NCI-H1930 (cell line): ENCODE results near the gene WIPF1.
"Not testable (repeated sequence)": the region's sequence is repeated elsewhere in the genome, so short reads cannot be mapped to it uniquely, and the experiment has no call there.

Experiments used
- DNase-seq, 2 experiments: peaks; one replicate each; lab custom pipeline; 2025; lab: John Stamatoyannopoulos, UW

Gene WIPF1

GRCh38 chr2:174571669-174572323, 25.8 kb downstream of the WIPF1 start:
- DNase-seq = no peak

- no peak for DNase-seq
Measured at GRCh38 chr2:174570318-174570958, 27.2 kb downstream of the WIPF1 start.

GRCh38 chr2:174569678-174570077, 27.9 kb downstream of the WIPF1 start:
- no peak for DNase-seq

- no peak for DNase-seq
Measured at GRCh38 chr2:174568425-174568824, 29.2 kb downstream of the WIPF1 start.

GRCh38 chr2:174566871-174567270, 30.7 kb downstream of the WIPF1 start:
- DNase-seq = no peak

- DNase-seq = no peak
Measured at GRCh38 chr2:174563530-174564282, 33.9 kb downstream of the WIPF1 start.

- DNase-seq = no peak
Measured at GRCh38 chr2:174561972-174562370, 35.6 kb downstream of the WIPF1 start.

- DNase-seq = no peak
Measured at GRCh38 chr2:174561283-174561971, 36.2 kb downstream of the WIPF1 start.

- no peak for DNase-seq
Measured at GRCh38 chr2:174560737-174561136, 36.9 kb downstream of the WIPF1 start.

GRCh38 chr2:174555998-174556397, 41.6 kb downstream of the WIPF1 start:
- no peak for DNase-seq

- DNase-seq = no peak
Measured at GRCh38 chr2:174554529-174555150, 43.0 kb downstream of the WIPF1 start.

- no peak for DNase-seq
Measured at GRCh38 chr2:174553811-174554493, 43.7 kb downstream of the WIPF1 start.

- DNase-seq = no peak
Measured at GRCh38 chr2:174552880-174553279, 44.7 kb downstream of the WIPF1 start.

- no peak for DNase-seq
Measured at GRCh38 chr2:174551697-174552096, 45.9 kb downstream of the WIPF1 start.

GRCh38 chr2:174548646-174549045, 49.0 kb downstream of the WIPF1 start:
- not testable (repeated sequence) for DNase-seq

- not testable (repeated sequence) for DNase-seq
Measured at GRCh38 chr2:174548021-174548420, 49.6 kb downstream of the WIPF1 start.

- DNase-seq = peak; percentile 25 to 37
Measured at GRCh38 chr2:174546519-174547506, 50.8 kb downstream of the WIPF1 start.

- DNase-seq = no peak
Measured at GRCh38 chr2:174545240-174545639, 52.4 kb downstream of the WIPF1 start.

- no peak for DNase-seq
Measured at GRCh38 chr2:174544802-174545201, 52.8 kb downstream of the WIPF1 start.

- DNase-seq = no peak
Measured at GRCh38 chr2:174544156-174544555, 53.4 kb downstream of the WIPF1 start.
